Immature natural killer cell (primary cell): ENCODE results near the gene NT5DC1. TPM values are rescaled to one million over a fixed set of nuclear protein-coding genes. Genes with fewer than 3 reads are reported as not detected.

Source experiments
- DNase-seq, 3 donors: peaks; one replicate each; pipeline ENCODE4 v3.0.0; 2022; ENCODE audit warnings: mixed read lengths in 1 of 3
- H3K27ac Mint-ChIP-seq, 6 donors: one replicate each; pipeline ENCODE4 v1.8.0; 2020; ENCODE audit warnings: mixed read lengths in 6 of 6, mild to moderate bottlenecking in 5 of 6, inconsistent platforms in 4 of 6, moderate library complexity in 3 of 6
- H3K27me3 Mint-ChIP-seq, 3 donors: one replicate each; pipeline ENCODE4 v1.8.0; 2020 to 2021; ENCODE audit warnings: low read depth in 3 of 3, mild to moderate bottlenecking in 3 of 3, mixed read lengths in 3 of 3, moderate library complexity in 3 of 3, inconsistent platforms in 1 of 3
- H3K36me3 Mint-ChIP-seq, 3 donors: one replicate each; pipeline ENCODE4 v1.8.0; 2020; ENCODE audit warnings: mixed read lengths in 3 of 3, inconsistent platforms in 2 of 3, mild to moderate bottlenecking in 2 of 3
- H3K4me1 Mint-ChIP-seq, 2 donors: one replicate each; pipeline ENCODE4 v1.8.0; 2020; ENCODE audit warnings: inconsistent platforms in 2 of 2, mild to moderate bottlenecking in 2 of 2, mixed read lengths in 2 of 2, moderate library complexity in 1 of 2
- H3K4me3 Mint-ChIP-seq, 5 donors: one replicate each; pipeline ENCODE4 v1.8.0; 2020; ENCODE audit warnings: mild to moderate bottlenecking in 5 of 5, mixed read lengths in 5 of 5, inconsistent platforms in 3 of 5, moderate library complexity in 3 of 5
- H3K9me3 Mint-ChIP-seq, 6 donors: one replicate each; pipeline ENCODE4 v1.8.0; 2020; ENCODE audit warnings: mild to moderate bottlenecking in 6 of 6, mixed read lengths in 6 of 6, inconsistent platforms in 4 of 6, moderate library complexity in 3 of 6
- polyA plus RNA-seq, 3 donors: library from polyadenylated mRNA; unstranded; fragments of 300-500 nt; fragmentation: Illumina TruSeq; gene quantifications; one replicate each; pipeline ENCODE4 v1.2.3, GENCODE V29; 2021

NT5DC1 gene
- 10 to 100 TPM; 30.6 to 44.8 (median 35.9) TPM for polyA plus RNA-seq

DNA sequence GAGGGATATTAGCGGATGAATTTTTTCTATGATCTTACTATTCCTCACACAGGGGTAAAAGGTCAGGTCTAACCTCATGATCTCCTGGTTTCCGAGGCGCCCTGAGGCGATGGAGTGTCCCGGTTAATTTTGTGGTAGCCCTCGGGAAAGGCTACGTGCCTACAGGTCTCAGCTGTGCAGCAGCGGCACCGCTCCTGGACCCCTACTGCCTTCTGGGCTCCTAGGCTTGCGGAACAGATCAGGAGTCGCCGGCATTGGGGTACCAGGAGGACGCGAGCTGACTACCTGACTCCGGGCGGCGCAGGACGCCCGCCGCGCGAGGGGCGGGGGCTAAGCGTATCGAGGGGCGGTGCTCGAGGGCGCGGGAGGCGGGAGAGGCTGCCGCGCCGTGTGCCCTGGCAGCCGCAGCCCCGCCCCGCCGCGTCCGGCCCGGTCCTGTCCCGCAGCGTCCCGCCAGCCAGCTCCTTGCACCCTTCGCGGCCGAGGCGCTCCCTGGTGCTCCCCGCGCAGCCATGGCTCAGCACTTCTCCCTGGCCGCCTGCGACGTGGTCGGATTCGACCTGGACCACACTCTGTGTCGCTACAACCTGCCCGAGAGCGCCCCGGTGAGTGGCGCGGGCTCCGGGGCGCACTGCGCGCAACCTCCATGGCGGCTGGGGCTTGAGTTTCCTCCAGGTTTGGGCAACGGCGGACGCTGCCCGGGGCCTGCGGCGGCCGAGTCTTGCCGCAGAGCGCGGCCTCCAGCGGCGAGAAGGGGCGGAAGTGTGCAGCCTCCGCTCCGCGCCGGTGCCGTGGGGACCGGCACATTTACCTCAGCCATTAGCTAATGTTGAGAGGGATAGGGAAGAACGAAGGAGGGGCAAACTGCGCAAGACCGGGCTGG is at the start of gene NT5DC1:
Gene NT5DC1, plus strand, starts transcription at position 435 of the 883 bp plus-strand sequence. Its CDS starts 78 bp downstream, at position 513.
- H3K9me3 Mint-ChIP-seq: peaks cover 0 to 12% (median 5%) of the 10 kb centered on the region in 6 donors
- DNase-seq: peak; percentile 80 to 83 (median 83)
- H3K27ac Mint-ChIP-seq: peak within 1 kb of the TSS; percentile 76 to 93 (median 90)
- H3K36me3 Mint-ChIP-seq: peaks cover 0 to 6% (median 3%) of the 10 kb centered on the region in 3 donors
- peaks cover 34 to 54% of the 10 kb centered on the region in 2 donors for H3K4me1 Mint-ChIP-seq
- H3K4me3 Mint-ChIP-seq: peak within 1 kb of the TSS; percentile 90 to 98 (median 94)
- peaks cover 2 to 4% (median 2%) of the 10 kb centered on the region in 3 donors for H3K27me3 Mint-ChIP-seq

DNA sequence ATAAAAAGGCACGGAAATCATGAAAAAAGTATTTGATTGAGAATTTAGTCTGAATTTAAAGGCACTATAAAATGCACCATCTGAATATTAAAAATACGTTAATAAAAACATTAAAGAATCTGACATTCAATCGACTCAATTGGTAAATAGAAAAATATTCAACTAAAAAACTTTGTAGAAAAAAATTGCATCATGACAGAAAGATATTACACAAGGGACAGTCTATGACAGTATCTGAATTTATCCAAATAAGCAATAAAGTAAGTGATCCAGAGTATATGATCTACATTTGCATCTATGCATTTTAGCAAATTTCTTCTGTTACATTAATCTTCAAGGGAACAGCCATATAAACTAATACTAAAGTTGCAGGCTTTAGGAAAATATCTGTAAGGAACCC is 49.4 kb upstream of the NT5DC1 start:
- no peaks in the 10 kb centered on the region for H3K36me3 Mint-ChIP-seq
- peaks cover 0 to 6% (median 2%) of the 10 kb centered on the region in 3 donors for H3K27me3 Mint-ChIP-seq
- no peaks in the 10 kb centered on the region for H3K4me1 Mint-ChIP-seq
- no peaks in the 10 kb centered on the region for H3K9me3 Mint-ChIP-seq
- H3K4me3 Mint-ChIP-seq: no peak overlapping the region
- no peak overlapping the region for H3K27ac Mint-ChIP-seq
- DNase-seq: no peak

DNA sequence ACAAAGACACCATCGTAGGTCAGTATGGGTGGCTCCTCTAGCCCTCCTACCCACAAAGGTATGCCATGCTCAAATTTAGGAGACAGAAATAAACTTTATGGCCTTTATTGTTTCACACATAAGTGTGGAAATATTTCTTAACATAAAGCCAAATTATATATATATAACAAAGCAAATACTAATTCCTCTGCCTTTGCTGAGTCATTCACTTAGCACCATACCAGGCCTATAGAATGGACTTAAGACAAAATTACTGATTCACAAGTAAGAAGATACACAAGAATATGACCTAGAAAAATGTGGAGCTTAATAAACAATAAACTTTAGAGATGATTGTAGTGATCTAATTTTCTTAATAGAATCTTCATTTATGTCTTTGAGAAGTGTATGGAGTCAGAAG is 45.1 kb upstream of the NT5DC1 start:
- no peaks in the 10 kb centered on the region for H3K36me3 Mint-ChIP-seq
- H3K27ac Mint-ChIP-seq: no peak overlapping the region
- no peak for DNase-seq
- no peak overlapping the region for H3K4me3 Mint-ChIP-seq
- H3K9me3 Mint-ChIP-seq: no peaks in the 10 kb centered on the region
- no peaks in the 10 kb centered on the region for H3K4me1 Mint-ChIP-seq
- H3K27me3 Mint-ChIP-seq: no peaks in the 10 kb centered on the region

DNA sequence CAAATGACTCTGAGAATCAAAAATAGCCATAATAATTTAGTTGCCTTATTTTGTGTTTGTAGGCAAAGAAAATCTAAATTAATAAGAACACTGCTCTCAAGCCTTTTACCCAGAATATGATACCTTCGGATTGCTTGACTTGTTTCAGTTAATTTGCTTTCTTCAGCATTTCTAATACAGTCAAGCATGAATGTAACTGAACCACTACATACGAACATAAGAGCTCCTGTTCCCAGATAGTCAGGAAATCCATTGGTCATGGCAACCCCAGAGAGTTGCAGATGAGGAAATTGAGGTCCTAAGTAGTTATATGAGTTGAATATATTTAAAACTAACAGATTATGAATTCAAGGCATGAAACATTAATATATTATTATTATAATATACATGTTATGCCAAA is 42.9 kb upstream of the NT5DC1 start:
- peaks cover 1 to 2% (median 2%) of the 10 kb centered on the region in 3 donors for H3K27me3 Mint-ChIP-seq

DNA sequence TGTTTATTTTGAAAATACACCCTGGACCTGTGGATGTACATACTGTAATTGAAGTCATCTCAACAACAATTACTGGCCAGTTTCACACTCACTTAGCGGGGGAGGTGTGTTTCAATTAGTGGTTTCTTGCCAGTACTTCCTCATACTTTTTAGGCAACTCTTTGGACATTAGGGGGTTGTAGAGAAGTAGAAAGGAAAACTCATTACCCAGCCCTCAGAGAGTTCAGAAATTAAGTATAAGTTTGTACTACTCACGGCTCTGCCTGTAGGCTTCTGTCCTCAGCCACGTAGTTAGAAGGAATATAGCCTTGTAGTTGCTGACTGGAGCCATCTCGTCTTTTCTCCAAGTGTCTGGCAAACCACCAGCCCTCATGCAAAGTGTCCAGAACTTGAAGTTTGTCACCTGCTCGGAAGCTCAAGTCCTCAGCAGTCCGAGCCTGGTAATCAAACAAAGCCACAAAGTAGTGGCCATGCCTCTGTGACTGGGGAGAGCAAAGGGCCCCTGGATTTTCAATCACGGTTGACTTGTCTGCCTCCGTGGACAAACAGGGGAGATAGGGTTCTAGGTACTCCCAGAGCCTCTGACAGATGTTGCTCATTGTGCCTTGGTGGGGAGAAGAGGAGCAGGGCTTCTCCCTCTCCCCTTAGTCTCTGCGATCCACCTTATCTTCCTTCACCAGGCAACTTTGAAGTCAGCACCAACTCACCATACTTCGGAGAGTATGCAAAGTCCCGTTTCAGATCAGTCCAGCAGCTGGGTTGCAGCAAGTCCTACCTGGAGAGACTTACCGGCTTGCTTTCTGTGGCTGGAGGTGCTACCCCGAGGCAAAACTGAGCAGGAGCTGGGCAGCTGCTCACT is 40.7 kb upstream of the NT5DC1 start:
- Mint-ChIP-seq H3K9me3 (no peaks in the 10 kb centered on the region), H3K4me3 (no peak overlapping the region), H3K27ac (no peak overlapping the region), H3K4me1 (no peaks in the 10 kb centered on the region), H3K27me3 (peaks cover 2 to 5% (median 3%) of the 10 kb centered on the region in 3 donors), H3K36me3 (no peaks in the 10 kb centered on the region)
- DNase-seq: no peak

More for the DNA sequence above, 42.9 kb upstream of the NT5DC1 start:
- Mint-ChIP-seq H3K9me3 (no peaks in the 10 kb centered on the region), H3K4me3 (no peak overlapping the region), H3K27ac (no peak overlapping the region), H3K4me1 (no peaks in the 10 kb centered on the region), H3K36me3 (no peaks in the 10 kb centered on the region)
- DNase-seq: no peak

DNA sequence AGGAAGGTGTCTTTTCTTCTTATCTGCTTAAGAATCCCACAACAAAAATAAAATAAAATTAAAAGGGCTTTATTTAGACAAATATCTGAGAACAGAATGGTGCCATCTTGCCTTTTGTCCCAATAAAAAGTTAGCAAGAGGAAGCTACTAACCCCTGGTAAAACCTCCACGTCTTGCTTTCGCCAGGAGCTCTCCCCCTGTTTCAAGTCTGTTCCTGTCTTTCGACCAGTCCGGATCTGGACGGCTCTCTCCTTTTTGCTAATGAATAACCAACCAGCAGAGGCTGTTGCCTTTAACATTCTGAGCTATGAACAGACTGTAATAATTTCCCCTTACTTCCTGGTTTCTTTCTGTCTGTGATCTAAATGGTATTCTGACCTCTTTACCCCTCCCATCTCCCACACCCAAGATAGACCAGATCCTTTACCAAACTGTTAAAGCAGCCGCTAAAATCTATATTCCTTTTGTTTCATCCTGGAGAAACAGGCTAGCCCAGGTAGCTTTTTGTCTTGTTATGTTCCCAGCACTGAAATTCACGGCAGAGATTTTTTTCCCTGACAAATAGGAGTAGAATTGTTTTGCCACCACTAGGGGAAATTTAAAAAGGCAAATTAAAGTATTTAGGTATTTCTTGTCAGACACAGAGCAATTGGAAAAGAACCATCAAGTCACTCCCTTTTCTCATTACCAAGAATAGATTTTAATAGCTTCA is 39.9 kb upstream of the NT5DC1 start, which contains the start of gene FRK:
Gene FRK, minus strand, starts transcription at position 320 of the 712 bp plus-strand sequence. CDS start 580 bp downstream, outside the sequence.
- H3K4me1 Mint-ChIP-seq: no peaks in the 10 kb centered on the region
- no peak for DNase-seq
- H3K36me3 Mint-ChIP-seq: no peaks in the 10 kb centered on the region
- no peak within 1 kb of the TSS for H3K4me3 Mint-ChIP-seq
- peaks cover 2 to 5% (median 3%) of the 10 kb centered on the region in 3 donors for H3K27me3 Mint-ChIP-seq
- peaks cover 0 to 2% (median 0%) of the 10 kb centered on the region in 6 donors for H3K9me3 Mint-ChIP-seq
- no peak within 1 kb of the TSS for H3K27ac Mint-ChIP-seq

DNA sequence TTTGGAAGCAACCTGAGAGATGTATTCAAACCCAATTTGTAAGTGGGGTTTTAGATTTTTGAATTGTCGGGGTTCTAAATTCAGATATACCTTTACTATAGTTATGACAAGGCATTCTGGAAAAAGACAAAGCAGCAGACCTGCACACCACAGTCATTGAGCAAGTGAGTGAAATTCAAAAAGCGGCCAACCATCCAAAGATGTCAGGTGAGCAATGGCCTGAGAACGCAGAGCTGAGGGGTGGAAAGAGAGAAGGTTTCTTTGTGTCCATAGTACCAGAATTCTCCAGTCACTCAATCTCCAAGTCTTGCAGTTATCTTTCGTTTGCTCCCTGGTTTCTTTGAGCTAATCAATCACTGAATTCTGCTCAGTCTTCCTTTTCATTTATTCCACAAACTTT is 38.2 kb upstream of the NT5DC1 start:
- DNase-seq: no peak
- Mint-ChIP-seq H3K36me3 (no peaks in the 10 kb centered on the region), H3K27ac (no peak overlapping the region), H3K4me1 (no peaks in the 10 kb centered on the region), H3K9me3 (peaks cover 0 to 2% (median 0%) of the 10 kb centered on the region in 6 donors), H3K4me3 (no peak overlapping the region), H3K27me3 (peaks cover 2 to 9% (median 3%) of the 10 kb centered on the region in 3 donors)

DNA sequence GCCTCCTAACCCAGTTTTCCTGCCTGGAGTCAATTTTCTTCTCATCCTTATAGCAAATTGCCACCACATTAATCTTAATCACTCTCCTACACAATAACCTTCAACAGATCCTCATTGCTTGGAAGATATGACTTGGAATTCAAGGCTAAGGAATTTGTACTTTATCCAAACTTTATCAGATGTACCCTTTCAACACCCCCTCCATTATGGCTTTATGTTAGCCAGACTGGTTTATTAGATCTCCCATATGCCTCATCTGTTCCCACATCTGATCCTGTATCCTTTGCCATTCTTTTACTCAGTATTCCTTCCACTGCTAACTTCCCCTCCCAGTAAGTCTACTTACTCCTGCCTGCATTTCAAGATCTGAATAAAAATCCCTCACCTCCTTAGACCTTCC is 36.0 kb upstream of the NT5DC1 start:
- Mint-ChIP-seq H3K4me1 (no peaks in the 10 kb centered on the region), H3K4me3 (no peak overlapping the region), H3K27ac (no peak overlapping the region), H3K36me3 (no peaks in the 10 kb centered on the region), H3K27me3 (peaks cover 2 to 9% (median 3%) of the 10 kb centered on the region in 3 donors), H3K9me3 (peaks cover 0 to 2% (median 0%) of the 10 kb centered on the region in 6 donors)
- DNase-seq: no peak

DNA sequence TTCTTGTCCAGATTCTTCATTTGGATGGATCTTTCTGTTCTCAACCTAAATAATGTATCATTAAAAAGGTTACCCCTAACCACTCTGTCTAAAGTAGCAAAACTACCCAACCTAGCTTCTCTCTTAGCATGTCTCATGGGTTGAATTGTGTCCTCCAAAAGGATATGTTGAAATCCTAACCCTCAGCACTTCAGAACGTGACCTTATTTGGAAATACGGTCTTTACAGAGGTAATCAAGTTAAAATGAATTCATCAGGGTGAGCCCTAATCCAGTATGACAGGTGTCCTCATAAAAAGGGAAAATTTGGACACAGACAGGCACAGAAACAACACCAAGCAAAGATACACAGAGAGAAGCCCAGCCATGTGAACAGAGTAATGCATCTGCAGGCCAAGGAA is 33.9 kb upstream of the NT5DC1 start:
- no peak overlapping the region for H3K4me3 Mint-ChIP-seq
- H3K27me3 Mint-ChIP-seq: peaks cover under 1 to 7% (median 2%) of the 10 kb centered on the region in 3 donors
- H3K4me1 Mint-ChIP-seq: no peaks in the 10 kb centered on the region
- H3K36me3 Mint-ChIP-seq: no peaks in the 10 kb centered on the region
- peaks cover 0 to 2% (median 0%) of the 10 kb centered on the region in 6 donors for H3K9me3 Mint-ChIP-seq
- no peak for DNase-seq
- H3K27ac Mint-ChIP-seq: no peak overlapping the region

DNA sequence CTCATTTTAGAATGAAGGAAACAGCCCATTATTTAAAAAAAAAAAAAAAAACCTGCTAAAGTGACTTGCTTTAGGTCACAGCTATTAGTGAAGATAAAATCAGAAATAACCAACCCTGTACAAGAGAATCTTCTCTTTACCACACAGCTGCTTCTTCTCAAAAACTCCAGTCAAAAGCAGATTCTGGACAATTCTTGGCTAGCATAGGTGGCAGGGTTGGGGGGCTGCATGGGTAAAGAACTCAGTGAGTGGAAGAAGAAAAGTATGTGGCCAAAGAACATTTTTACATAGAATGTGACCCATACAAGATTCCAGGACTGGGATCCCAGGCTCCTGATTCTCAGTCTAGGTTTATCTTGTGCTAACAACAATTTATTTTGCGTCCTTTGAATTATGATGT is 30.6 kb upstream of the NT5DC1 start:
- no peak overlapping the region for H3K27ac Mint-ChIP-seq
- H3K27me3 Mint-ChIP-seq: peaks cover 3 to 5% (median 4%) of the 10 kb centered on the region in 3 donors
- DNase-seq: no peak
- H3K36me3 Mint-ChIP-seq: no peaks in the 10 kb centered on the region
- H3K4me3 Mint-ChIP-seq: no peak overlapping the region
- H3K9me3 Mint-ChIP-seq: peaks cover 0 to 2% (median 0%) of the 10 kb centered on the region in 6 donors
- no peaks in the 10 kb centered on the region for H3K4me1 Mint-ChIP-seq

DNA sequence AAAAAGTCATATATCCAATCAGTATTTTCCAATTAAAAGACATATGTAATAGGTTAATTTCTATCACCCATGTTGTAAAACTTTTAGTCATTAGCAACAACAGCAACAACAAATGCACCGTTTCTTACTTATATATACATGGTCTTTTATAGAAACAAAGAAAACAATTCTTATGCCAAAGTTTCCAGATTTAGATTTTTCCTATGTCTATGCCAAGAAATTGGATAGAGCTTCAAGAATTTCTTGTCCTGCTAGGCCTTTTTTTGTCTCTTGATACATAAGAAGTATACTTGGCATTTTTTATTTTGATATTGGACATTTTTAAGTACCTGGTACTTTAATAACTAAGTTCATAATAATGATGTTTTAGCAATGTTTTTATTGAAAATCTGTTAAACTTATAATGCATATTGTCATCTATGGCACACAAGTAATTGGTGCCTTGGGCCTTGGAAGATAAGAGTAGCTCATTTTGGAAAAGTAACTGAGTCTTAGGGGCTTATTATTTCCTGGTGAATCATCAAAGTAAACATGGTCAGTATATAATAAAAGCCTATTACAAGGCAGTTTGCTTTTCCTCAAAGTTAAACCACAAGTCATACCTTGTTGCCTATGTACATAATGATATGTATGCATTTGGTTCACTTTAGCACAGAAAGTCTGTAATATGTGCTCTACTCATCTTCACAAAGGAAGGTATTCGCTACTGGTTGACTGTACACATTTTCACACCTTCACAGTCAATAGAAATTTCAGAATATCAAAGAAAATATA is 29.9 kb upstream of the NT5DC1 start:
- Mint-ChIP-seq H3K27me3 (peaks cover 3 to 5% (median 3%) of the 10 kb centered on the region in 3 donors), H3K4me1 (no peaks in the 10 kb centered on the region), H3K36me3 (no peaks in the 10 kb centered on the region), H3K27ac (no peak overlapping the region), H3K4me3 (no peak overlapping the region), H3K9me3 (no peaks in the 10 kb centered on the region)
- DNase-seq: no peak

DNA sequence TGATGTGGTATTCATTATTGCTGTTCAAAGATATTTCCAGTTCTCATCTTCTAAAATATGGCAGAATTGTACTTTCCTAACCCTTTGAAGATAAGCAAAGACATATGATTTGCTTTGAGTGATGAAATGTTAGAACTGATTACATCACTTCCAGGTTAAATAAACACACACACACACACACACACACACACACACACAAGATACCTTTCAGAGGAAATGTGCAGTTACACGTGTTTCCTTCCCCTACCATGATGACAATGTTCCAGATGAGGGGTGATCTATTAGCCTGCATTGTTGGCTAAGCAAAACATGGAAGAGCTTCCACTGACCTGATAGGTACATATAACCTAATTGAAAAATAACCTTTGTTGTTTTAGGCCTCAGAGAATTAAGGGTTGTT is 28.3 kb upstream of the NT5DC1 start:
- H3K36me3 Mint-ChIP-seq: no peaks in the 10 kb centered on the region
- H3K9me3 Mint-ChIP-seq: no peaks in the 10 kb centered on the region
- H3K27ac Mint-ChIP-seq: no peak overlapping the region
- H3K4me3 Mint-ChIP-seq: no peak overlapping the region
- H3K27me3 Mint-ChIP-seq: peaks cover 0 to 5% (median 3%) of the 10 kb centered on the region in 3 donors
- no peaks in the 10 kb centered on the region for H3K4me1 Mint-ChIP-seq
- DNase-seq: no peak
